ENCODE results near the gene GNG2. TPM values are rescaled to one million over a fixed set of nuclear protein-coding genes. Genes with fewer than 3 reads are reported as not detected.

The GNG2 gene
- total RNA-seq, 1 donor from 2014 or later, result 245 TPM

- no peak for TF ChIP-seq CTCF (IDR thresholded peaks at IDR 0.05; ENCODE audit: partially characterized antibody, unreplicated experiment)
- Mint-ChIP-seq H3K27ac (ENCODE audit: unreplicated experiment) (no peak overlapping the region), H3K4me3 (ENCODE audit: unreplicated experiment) (no peak overlapping the region), H3K27me3 (ENCODE audit: unreplicated experiment) (no peaks in the 10 kb centered on the region), H3K4me1 (ENCODE audit: low read depth, unreplicated experiment) (peaks cover 9% of the 10 kb centered on the region), H3K9me3 (ENCODE audit: unreplicated experiment) (peaks cover 1% of the 10 kb centered on the region), H3K36me3 (ENCODE audit: unreplicated experiment) (peaks cover 7% of the 10 kb centered on the region)
- DNase-seq, result no peak
Measured at GRCh38 chr14:51942971-51943370, 82.6 kb downstream of the GNG2 start.

- Mint-ChIP-seq H3K27ac (ENCODE audit: unreplicated experiment) (no peak overlapping the region), H3K36me3 (ENCODE audit: unreplicated experiment) (peaks cover 14% of the 10 kb centered on the region), H3K4me3 (ENCODE audit: unreplicated experiment) (no peak overlapping the region)
Measured at GRCh38 chr14:51950007-51950406, 89.6 kb downstream of the GNG2 start.

GRCh38 chr14:51951656-51952055 lies 91.2 kb downstream of the GNG2 start:
- Mint-ChIP-seq H3K9me3 (ENCODE audit: unreplicated experiment) (no peaks in the 10 kb centered on the region), H3K4me3 (ENCODE audit: unreplicated experiment) (no peak overlapping the region), H3K36me3 (ENCODE audit: unreplicated experiment) (peaks cover 11% of the 10 kb centered on the region), H3K27ac (ENCODE audit: unreplicated experiment) (no peak overlapping the region), H3K27me3 (ENCODE audit: unreplicated experiment) (no peaks in the 10 kb centered on the region), H3K4me1 (ENCODE audit: low read depth, unreplicated experiment) (no peaks in the 10 kb centered on the region)
- no peak for TF ChIP-seq CTCF (IDR thresholded peaks at IDR 0.05; ENCODE audit: partially characterized antibody, unreplicated experiment)
- no peak for DNase-seq

More at GRCh38 chr14:51950007-51950406, 89.6 kb downstream of the GNG2 start:
- DNase-seq, result no peak
- no peaks in the 10 kb centered on the region for H3K9me3 Mint-ChIP-seq (ENCODE audit: unreplicated experiment)
- TF ChIP-seq CTCF (IDR thresholded peaks at IDR 0.05; ENCODE audit: partially characterized antibody, unreplicated experiment), result no peak
- H3K27me3 Mint-ChIP-seq (ENCODE audit: unreplicated experiment), result no peaks in the 10 kb centered on the region
- no peaks in the 10 kb centered on the region for H3K4me1 Mint-ChIP-seq (ENCODE audit: low read depth, unreplicated experiment)

- Mint-ChIP-seq H3K36me3 (ENCODE audit: unreplicated experiment) (peaks cover 26% of the 10 kb centered on the region), H3K27me3 (ENCODE audit: unreplicated experiment) (no peaks in the 10 kb centered on the region), H3K27ac (ENCODE audit: unreplicated experiment) (no peak overlapping the region), H3K9me3 (ENCODE audit: unreplicated experiment) (peaks cover 2% of the 10 kb centered on the region), H3K4me3 (ENCODE audit: unreplicated experiment) (no peak overlapping the region), H3K4me1 (ENCODE audit: low read depth, unreplicated experiment) (no peaks in the 10 kb centered on the region)
- no peak for DNase-seq
- TF ChIP-seq CTCF (IDR thresholded peaks at IDR 0.05; ENCODE audit: partially characterized antibody, unreplicated experiment), result no peak
Measured at GRCh38 chr14:51954031-51954430, 93.6 kb downstream of the GNG2 start.

GRCh38 chr14:51954657-51955056 lies 94.2 kb downstream of the GNG2 start:
- Mint-ChIP-seq H3K4me1 (ENCODE audit: low read depth, unreplicated experiment) (no peaks in the 10 kb centered on the region), H3K27me3 (ENCODE audit: unreplicated experiment) (no peaks in the 10 kb centered on the region), H3K27ac (ENCODE audit: unreplicated experiment) (no peak overlapping the region), H3K36me3 (ENCODE audit: unreplicated experiment) (peaks cover 33% of the 10 kb centered on the region), H3K9me3 (ENCODE audit: unreplicated experiment) (peaks cover 4% of the 10 kb centered on the region), H3K4me3 (ENCODE audit: unreplicated experiment) (no peak overlapping the region)
- DNase-seq, result no peak
- TF ChIP-seq CTCF (IDR thresholded peaks at IDR 0.05; ENCODE audit: partially characterized antibody, unreplicated experiment), result no peak

Data from glutamatergic neuron (in vitro differentiated cells).